Central memory CD4-positive, alpha-beta T cell (primary cell): ENCODE measurements around the gene MCM5.
"Not testable (repeated sequence)": the region's sequence is repeated elsewhere in the genome, so short reads cannot be mapped to it uniquely, and the experiment has no call there.

ENCODE experiments used
- DNase-seq: peaks from one replicate; pipeline ENCODE4 v3.0.0; 2022
- total RNA-seq, 3 experiments: gene quantifications; one replicate each; lab custom pipeline; 2026; lab: John Stamatoyannopoulos, UW

Gene MCM5
- 50.4 to 353 (median 84.0) reads per million in 3 experiments for total RNA-seq

DNA sequence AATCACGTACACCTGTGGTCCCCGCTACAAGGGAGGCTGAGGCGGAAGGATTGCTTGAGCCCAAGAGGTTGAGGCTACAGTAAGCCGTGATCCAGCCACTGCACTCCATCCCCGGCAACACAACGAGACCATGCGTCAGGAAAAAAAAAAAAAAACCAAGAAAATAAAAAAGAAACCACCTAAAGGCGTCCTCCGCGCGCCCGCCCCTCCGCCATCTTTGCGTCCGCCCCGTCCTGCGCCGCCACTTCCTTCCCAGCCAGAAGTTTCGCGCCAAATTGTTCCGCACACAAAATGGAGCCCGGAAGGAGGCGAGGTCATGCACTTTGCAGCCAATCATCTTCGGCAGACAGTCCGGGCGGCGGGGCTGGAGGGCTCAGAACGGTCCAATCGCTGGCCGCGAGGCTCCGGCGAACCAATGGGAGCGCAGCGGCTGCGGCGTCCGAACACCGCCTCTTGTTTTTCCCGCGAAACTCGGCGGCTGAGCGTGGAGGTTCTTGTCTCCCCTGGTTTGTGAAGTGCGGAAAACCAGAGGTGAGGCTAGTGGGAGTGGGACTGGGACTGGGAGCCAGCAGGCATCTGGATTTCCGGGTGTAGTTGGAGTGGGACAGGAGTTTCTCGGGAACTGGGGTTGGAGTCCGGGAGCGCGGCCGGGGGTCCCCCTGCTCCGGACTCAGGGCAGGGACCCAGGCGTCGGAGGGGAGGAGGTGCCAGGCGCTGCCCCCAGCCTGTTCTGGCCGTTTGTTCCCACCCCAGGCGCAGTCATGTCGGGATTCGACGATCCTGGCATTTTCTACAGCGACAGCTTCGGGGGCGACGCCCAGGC is at the start of gene MCM5:
MCM5 (plus strand) TSS at position 463 of the 823 bp plus-strand sequence; CDS start at position 762, 299 bp downstream.
- DNase-seq = peak; percentile 97

DNA sequence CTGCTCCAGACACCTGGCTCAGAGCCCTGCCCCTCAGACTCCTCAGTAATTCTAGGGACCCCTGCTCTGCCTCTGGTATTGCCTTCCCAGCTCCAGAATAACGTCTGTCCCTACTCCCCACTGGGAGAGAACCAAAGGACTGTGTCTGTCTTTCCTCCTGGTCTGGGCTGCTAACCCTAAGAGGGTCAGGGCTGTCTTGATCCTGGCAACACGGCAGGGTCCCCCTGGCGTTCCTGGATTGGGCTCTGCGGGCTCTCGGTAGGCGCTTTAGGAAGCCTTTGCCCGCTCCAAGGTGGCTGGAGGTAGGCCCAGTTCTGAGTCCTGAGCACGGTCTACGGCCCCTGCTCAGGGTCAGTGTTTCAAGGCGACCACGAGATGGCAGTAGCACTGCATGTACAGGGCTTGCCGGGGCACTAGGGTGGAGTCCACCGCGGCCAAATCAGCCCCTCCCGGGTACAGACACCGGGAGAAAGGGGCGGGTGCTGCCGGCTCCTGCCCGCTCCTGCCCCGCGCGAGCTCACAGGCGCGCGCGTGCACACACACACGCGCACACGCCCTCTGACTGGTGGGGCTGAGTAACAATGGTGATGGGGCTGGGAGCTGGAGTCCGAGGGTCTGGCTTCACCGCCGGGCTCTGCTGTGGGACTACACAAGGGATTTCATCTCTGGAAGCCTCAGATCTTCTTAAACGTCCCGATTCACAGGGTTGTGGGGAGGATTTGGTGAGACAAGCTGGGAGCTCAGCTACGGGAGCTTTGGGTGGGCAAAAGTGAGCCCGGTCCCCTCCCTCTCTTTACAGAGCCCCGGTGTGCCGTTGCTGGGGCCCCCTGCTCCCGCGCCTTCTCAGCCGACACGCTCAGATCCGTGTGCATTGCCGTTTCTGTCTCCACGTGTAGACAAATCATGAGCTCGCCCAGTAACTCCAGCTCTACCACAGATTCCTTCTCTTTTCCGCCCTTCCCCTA is 49.1 kb upstream of the MCM5 start:
- DNase-seq = peak; percentile 77

DNA sequence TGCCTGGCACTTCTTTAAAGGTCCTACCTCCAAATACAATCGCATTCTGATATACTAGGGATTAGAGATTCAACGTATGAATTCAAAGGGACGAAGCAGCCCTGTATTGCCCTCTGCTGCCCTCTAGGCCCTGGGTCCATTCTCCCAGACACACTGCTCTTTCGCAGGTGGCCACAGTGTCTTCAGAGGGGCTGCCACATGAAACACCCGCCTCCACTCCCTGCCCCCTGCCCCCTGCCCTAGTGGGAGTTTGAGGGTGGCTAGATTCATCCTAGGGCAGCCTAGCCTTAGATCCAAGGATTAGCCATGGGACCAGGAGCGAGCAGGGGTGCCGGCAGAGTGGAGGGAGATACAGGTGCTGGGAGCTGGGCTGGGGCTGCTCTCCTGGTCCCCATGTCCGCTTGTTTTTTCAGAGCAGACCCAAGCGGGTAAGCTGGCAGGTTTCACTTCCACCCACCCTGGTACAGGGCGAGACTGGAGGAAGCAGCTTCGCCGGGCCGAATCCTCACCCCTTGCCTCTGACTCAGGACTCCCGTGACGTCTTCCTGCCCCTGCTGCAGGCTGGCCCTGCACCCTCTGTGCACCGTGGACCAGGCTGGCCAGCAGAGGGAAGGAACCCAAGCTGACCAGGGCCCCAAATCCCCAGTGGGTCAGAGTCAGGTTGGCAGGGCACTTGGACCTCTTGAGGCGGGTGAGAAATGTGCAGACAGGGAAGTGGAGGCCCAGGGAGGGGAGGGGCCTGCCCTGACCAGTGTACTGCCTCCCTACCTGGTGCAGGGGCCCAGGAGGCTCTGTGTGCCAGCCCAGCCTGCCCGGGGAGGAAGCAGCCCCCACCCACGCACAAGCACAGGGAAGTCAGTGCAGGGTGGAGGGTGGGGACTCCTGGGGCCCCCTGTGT is 47.5 kb upstream of the MCM5 start:
- no peak for DNase-seq

DNA sequence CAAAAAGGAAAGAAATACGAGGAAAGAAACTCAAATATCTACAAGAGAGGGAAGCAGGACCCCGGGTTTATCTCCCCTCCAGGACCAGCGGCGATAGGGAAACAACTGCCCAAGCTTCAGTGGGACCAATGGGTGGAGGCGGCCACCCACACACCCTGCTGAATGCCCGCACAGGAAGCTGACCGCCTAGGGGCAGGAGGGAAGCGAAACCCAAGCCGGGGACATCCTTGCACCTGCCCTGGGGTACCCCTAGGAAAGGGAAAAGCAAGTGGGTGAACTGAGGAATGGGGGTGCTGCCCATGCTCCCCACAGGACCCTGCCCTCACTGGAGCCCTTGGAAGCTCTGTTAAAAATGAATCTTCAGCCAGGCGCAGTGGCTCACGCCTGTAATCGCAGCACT is 46.6 kb upstream of the MCM5 start:
- DNase-seq = no peak

DNA sequence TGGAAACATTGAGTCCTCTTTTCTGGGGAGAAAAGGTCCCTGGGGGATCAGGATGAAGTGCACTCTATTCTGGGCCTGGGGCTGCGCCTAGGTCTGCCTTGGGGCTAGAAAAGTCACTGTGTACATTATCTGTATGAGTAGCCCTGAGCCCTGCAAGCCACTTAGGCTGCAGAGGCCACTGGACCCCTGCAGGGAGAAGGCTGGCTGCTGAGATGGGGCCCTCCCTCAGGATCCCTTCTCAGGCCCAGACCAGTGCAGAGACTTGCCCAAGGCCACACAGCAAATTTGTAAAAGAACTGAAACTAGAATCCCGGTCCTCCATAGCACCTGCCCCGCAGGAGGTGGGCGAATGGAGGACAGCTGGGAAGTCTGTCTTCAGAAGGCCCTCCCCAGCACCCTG is 45.9 kb upstream of the MCM5 start:
- no peak for DNase-seq

DNA sequence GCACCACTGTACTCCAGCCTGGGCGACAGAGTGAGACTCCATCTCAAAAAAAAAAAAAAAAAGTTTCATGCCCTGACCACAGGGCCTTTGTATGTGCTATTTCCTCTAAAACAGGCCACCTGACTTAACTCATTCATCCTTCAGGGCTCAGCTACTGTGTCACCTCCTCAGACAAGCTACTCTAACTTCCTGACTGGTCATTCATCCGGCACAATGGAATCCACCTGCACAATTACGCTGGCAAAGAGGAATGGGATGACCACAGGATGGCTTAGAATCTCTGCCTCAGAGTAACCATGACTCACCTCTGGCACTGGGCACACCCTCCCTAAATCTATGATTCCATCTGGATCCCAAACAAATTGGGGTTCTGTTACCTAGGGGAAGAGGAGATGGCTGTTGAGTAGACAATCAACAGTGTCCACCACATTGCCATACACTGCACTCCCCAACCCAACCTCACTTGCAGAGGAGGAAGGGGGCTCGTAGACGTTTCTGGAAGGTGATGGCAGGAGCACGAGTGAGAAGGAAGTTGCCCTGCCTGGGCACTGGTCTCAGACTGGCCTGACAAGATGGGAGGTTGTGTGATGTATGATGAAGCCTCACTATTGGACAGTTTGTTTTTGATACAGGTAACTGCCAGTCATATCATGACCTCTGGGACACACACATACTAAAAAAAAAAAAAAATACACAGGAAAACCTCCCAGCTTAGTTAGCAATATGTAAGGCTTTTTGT is 41.9 kb upstream of the MCM5 start:
- no peak for DNase-seq

DNA sequence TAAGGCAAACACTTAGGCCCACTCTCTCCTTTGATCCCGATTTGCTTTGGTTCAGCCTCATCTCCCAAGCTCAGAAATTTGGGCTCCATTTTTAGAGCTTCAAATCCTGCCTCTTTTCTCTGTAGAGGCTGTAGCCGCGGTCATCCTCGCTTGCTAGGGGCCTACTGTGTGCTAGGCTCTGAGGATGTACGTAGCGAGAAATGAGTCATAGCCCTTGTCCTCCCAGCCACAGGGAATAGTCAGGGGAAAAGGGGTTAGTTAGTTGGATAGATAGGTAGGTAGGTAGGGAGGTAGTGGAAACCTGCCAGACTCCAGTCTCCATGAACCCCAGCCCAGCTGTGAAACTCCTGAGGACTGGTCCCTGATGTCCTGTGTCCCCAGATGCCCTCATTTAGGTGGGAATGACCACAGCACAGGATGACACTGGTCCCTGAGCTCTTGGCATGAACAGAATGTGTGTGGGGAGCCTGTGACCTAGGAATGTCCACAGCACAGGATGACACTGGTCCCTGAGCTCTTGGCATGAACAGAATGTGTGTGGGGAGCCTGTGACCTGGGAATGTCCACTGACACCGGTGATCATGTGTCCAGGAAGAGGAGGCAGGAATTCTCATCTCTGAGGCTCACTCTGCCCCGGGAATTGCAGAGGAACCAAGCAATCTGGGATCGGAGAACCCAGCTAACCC is 40.4 kb upstream of the MCM5 start:
- no peak for DNase-seq

DNA sequence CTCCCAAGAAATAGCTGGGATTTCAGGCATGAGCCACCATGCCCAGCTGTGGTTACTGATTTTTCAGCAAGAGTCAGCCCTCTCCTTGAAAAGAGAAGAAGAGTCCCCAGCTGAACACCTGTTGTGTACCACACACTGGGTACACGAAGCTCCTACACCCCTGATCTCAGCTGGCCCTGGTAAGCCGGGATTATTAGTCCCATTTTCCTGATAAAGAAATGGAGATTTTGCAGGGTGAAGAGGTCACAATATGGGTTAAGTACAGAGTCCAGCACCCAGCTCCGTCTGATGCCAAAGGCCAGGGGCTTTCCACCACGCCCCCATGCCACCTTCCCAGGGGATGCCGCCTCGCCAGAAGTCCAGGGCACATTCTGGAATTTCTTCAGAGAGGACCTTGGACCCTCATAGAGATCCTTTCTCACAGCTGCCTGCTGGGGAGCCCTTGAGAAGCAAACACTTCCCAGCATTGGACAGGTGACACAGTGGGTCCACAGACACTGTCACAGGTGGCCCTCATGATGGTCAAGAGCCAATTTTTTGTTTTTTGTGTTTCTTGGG is 38.9 kb upstream of the MCM5 start:
- DNase-seq = no peak

DNA sequence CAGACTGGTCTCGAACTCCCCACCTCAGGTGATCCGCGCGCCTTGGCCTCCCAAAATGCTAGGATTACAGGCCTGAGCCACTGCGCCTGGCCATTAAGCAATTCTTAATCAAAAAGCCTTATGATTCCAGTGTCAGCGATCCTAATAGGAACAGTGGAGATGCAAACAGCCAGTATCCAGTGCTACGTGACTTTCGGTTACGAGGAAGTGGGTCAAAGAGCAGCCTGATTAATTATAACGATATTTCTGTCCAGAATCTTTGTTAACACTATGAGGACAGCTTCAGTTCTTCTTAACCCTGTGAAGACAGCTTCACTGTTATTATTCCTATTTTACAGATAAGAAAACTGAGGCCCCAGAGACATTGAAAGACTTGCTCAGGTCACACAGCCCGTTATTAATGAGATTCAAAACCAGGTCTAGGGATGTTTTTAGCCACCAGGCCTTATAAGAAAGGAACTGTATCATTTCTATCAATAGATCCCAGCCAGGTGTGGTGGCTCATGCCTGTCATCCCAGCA is 36.3 kb upstream of the MCM5 start:
- no peak for DNase-seq

DNA sequence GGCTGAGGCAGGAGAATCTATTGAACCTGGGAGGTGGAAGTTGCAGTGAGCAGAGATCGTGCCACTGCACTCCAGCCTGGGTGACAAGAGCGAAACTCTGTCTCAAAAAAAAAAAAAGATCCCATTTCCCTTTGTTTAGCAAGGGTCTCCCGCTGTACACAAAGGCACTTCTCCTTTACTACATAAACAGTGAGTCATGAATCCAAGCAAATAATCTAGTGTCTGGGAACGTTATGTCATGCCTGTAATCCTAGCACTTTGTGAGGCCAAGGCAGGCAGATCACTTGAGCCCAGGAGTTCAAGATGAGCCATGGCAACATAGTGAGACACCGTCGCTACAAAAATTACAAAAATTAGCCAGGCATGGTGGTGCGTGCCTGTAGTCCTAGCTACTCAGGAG is 35.7 kb upstream of the MCM5 start:
- not testable (repeated sequence) for DNase-seq

DNA sequence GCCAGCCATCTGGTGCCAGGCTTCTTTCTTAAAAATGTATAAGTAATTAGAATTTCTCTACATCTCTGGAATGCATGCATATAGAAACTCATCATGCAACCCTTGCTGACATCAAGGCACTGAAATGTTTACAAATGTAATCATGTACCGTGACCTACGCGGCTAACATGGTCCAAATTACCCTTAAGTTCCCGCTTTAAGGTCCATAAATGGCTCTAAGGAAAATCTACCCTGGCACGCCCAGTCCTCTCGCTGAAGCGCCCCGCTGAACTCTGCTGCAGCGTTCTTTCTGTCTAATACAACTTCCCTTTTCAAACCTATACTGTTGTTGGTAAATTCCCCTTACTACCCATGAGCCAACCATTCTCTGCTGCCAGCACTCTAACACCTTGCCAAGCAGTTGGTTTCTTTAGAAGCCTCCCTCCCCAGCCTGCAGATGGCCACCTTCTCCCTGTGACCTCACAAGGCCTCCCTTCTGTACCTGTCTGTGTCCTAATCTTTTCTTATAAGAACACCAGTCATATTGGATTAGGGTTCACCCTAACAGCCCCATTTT is 32.5 kb upstream of the MCM5 start:
- no peak for DNase-seq

DNA sequence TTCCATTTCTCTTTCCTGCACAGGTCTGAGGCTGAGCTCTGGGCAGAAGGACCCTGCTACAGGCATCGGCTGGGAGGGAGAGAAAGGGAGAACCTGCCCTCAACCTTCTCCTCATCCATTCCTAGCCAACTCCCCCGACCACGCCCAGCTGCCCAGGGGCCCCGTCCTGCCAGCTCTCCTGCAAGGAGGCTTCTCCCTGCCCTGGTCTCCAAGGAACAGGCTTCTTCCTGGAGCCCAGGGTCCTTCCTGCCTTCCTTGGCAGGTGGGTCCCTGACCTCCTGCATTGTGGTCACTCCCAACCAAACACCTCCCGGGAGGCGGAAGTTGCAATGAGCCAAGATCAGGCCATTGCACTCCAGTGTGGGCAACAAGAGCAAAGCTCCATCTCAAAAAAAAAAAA is 31.6 kb upstream of the MCM5 start:
- DNase-seq = no peak

DNA sequence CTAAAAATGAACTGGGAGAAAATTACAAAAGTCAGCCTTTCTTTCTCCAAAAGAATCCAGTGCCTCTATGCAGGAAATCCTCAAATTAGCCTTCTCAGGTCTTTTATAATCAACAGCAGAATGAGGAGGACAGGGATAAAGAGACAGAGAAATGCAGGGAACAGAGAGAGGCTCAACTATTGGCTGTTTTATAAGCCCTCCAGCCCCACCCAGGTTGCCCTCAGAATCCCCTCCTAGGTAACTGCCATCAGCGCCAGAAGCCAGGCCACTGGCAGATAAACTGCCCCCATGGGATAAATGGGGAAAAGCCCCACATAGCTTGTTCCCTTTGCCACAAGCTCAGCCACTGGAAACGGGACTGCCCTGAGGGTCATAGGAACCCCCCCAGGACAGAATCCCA is 29.9 kb upstream of the MCM5 start:
- DNase-seq = no peak

DNA sequence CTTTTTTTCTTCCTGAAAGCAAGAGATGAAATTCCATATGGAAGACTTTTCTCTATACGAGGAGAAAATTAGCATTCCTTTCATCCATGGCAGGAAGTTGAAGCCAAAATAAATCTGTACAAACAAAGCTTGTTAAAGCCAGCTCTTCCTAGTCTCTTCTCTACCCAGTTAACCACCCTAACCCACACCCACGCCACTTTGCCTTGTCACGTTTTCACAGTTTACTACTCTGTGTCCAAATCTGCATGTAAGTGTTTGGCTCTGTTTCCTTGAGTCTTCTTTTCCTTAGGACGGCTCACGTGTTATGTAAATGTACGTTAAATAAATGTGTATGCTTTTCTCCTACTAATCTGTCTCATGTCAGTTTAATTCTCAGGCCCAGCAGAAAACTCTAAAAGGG is 26.2 kb upstream of the MCM5 start:
- no peak for DNase-seq

DNA sequence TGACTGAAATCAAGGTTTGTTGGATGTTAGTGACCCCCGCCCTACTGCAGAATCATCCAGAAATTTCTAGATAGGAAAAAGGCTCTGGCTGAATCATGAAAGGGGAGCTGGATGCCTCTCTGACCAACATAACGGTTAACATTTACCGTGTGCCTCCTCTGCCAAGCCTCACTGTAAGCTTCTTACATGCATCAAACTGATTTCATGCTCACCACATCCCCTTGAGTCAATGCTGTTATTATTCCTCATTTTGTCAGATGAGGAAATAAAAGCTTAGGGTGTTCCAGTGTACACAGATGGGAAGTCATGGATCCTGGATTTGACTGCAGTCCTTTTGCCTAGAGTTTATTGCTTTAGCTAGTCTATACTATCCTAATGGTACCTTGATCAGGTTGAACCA is 24.9 kb upstream of the MCM5 start:
- DNase-seq = no peak

DNA sequence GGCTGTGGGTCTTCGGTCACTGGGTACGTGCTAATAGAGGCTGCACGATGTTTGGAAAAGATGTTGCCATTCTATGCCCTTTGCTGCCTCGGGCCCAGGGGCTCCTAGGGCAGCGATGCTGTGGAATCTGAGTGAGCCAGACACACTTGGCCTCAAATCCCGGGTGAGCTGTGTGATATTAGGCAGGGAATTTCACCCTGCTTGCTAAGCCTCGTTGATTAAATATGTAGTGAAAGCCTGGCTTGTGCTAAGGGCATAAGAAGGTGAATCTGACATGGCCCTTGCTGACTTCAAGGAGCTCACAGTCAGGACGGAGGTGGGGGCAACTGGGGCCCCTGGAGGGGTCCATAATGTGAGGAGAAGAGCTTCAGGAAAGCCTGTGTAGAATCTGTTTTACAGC is 24.4 kb upstream of the MCM5 start:
- DNase-seq = no peak

DNA sequence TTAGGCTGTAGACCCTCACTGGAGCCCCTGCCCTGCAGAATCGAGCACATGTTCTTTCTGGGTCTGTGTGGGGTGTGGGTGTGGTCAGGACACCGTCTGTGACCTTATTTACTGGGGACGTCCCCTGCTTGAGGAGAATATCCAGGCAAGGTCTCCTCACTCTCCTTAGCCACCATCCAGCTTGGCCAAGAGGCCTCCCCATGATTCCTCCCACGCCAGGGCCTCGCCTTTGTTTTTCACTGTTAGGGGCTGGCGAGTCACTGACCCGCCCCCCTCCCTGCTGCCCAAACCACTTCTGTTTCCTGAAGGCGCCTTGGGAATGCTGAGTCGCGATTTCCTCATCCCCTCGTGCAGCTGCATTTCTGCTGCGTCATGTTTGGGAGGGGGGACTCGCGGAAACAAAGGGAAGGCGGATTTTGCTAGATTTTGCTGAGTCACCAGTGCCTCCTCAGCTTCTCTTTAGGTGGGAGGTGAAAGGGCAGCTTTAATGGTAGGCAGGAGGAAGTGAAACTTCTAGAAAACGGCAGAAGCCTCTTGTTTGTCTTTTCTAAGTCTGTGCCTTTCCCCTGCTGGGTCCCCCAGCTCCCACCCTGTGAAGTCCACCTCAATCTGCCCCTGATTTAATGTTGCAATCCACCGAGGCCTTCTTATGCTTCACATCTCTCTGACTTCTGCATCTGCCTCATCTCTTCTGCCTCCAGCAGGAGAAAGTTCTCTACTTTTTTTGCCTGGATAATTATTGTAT is 23.0 kb upstream of the MCM5 start:
- DNase-seq = peak; percentile 14

DNA sequence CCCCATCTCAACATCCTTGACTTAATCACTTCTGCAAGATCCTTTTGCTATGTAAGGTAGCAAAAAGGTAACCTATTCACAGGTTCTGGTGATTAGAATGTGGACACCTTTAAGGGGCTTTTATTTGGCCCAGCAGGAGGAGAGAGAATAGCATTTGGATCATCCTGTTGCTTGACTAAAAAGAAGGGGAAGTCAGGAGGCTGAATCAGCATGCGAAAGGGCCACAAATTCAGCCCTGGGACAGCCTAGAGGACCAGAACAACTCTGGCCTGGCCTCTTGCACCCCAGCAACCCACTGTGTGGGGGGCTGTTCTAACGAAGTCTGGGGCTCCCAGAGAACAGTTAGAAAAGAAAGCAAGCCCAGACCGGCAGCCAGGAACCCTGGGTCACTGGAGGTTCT is 22.2 kb upstream of the MCM5 start:
- no peak for DNase-seq

DNA sequence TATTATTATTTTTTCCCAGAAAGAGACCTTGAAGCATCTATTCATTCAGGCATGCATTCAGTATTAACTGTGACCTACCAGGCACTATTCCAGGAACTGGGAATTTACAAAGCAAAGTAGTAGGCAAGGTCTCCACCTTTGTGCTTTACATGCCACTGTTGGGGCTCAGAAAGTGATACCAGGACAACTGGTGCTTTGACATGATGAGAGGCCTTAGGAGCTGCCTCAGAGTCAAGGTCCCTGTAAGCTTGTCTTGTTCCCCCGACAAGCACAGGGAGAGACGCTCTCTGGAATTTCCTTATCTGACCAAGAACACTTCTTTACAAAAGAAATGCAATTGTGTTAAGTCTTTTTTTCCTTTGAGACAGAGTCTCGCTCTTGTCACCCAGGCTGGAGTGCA is 21.3 kb upstream of the MCM5 start:
- DNase-seq = no peak
